Stimulated activated naive CD8-positive, alpha-beta T cell treated with anti-CD3 and anti-CD28 coated beads, Interleukin-15, Interleukin-2, amounts not matched to agents 100 U/mL and 50 U/mL, for 24 hours (primary cell): ENCODE data around the gene HSD17B11.
"Not testable (repeated sequence)": the region's sequence is repeated elsewhere in the genome, so short reads cannot be mapped to it uniquely, and the experiment has no call there.

Experiments
- ATAC-seq: fragments of 150-1000 bp; cut with Tn5 transposase; one replicate; pipeline ENCODE4 v1.10.0; 2021
- DNase-seq: peaks from one replicate; pipeline ENCODE4 v3.0.0; 2021

The HSD17B11 gene

GRCh38 chr4:87405211-87405820 lies 14.3 kb upstream of the HSD17B11 start:
- DNase-seq (no peak), ATAC-seq (no peak)

DNA sequence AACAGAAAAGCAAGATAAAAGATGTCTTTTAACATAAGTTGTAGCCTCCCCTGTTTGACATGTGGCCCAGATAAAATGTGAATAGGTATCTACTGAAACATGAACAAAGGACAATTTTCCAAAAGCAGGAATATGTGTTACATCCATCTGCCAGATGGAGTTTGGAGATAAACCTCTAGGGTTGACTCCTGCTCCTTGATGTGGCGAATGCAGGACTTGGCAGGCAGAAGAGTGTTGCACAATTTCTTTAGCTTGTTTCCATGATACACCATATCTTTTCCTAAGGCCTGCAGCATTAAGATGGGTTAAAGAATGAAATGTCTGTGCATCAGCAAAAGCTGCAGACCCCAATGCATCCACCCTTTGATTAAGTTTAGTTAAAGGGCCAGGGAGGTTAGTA lies 12.7 kb upstream of the HSD17B11 start:
- not testable (repeated sequence) for ATAC-seq, DNase-seq

DNA sequence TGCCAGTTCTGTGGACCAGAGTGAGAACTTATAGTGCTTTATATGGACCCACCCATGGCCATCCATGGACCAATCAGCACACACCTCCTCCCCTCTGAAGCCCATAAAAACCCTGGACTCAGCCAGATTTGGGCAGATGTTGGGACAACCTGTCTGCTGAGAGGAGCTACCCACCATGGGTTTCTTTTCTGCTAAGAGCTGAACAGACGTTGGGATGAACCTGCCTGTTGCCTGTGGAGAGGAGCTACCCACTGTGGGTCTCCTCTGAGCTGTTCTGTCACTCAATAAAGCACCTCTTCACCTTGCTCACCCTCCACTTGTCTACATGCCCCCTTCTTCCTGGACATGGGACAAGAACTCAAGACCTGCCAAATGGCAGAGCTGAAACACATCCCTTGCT lies 9.0 kb upstream of the HSD17B11 start:
- ATAC-seq (no peak), DNase-seq (no peak)

DNA sequence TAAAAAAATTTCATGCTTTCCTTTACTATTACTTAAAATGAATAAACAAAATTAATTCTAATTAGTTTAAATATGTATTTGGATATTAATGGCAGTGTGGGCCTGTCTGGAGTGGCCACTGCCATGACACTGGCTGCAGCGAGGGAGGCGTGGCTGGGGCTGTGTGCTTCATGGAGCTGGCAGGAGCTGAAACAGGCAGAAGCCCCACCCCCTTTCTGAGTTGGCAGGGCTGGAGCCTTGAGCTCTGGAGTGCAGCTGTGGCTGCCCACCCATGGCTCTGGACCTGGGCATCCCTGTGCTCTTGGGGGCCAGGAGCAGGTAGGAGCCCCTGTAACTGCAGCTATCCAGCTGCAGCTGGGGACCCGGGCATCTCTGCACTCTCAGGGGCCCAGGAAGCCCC lies 8.2 kb upstream of the HSD17B11 start:
- DNase-seq (no peak), ATAC-seq (no peak)

DNA sequence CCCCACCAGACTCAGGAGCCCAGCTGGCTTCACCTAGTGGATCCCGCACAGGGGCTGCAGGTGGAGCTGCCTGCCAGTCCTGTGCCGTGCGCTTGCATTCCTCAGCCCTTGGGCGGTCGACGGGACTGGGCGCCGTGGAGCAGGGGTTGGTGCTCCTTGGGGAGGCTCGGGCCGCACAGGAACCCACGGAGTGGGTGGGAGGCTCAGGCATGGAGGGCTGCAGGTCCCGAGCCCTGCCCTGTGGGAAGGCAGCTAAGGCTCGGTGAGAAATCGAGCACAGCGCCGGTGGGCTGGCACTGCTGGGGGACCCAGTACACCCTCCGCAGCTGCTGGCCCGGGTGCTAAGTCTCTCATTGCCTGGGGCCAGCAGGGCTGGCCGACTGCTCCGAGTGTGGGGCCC lies 4.9 kb upstream of the HSD17B11 start:
- ATAC-seq, DNase-seq: not testable (repeated sequence)

DNA sequence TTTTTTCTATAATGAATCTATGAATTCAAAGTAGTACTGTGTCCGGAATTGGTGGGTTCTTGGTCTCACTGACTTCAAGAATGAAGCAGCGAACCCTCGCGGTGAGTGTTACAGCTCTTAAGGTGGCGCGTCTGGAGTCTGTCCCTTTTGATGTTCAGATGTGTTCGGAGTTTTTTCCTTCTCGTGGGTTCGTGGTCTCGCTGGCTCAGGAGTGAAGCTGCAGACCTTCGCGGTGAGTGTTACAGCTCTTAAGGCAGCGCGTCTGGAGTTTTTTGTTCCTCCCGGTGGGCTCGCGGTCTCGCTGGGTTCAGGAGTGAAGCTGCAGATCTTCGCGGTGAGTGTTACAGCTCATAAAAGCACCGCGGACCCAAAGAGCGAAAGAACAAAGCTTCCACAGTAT lies 4.1 kb upstream of the HSD17B11 start:
- not testable (repeated sequence) for ATAC-seq, DNase-seq

DNA sequence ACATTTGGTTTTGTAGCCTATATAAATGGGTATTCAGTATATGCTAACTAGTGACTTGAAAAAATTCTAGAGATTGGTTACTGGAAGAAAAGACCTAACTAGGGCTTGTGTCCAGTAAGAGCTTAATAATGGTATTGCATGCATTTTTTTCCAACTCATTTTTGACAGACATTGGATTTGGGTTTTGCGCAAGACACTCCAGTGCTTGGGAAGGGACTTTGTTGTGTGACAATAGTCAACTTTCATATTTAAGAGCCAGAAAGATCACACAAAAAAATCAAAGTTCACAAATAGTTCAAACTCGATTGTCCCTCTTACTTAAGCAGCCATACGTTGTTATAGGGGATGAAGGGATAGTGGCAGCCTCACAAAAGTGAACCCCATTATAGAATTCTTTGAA lies 1.2 kb upstream of the HSD17B11 start:
- ATAC-seq (no peak), DNase-seq (no peak)

- ATAC-seq = no peak
- DNase-seq = no peak
Observed at GRCh38 chr4:87391576-87392054, 627 bp upstream of the HSD17B11 start.

DNA sequence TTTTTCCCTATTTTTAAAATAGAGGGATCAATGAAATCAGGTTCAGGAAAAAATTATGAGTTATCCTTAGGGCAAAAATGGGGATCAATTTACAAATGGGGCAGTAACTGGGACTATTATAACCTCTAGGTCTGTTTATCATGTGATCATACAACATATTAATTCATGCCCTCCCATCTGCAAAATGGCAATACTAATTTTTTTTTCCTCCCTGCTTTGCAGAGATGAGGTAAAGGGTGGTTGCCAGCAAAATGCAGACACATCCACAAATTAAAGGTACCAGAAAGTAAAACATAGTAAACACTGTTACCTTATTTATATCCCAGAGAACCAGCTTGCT lies 467 bp downstream of the HSD17B11 start:
- no peak for DNase-seq
- ATAC-seq = no peak

- not testable (repeated sequence) for ATAC-seq
- peak; percentile 22 for DNase-seq
Observed at GRCh38 chr4:87390055-87390454, 933 bp downstream of the HSD17B11 start.

GRCh38 chr4:87388901-87389300 lies 2.1 kb downstream of the HSD17B11 start:
- ATAC-seq (no peak), DNase-seq (no peak)

- ATAC-seq (no peak), DNase-seq (no peak)
Observed at GRCh38 chr4:87387237-87387636, 3.8 kb downstream of the HSD17B11 start.

- not testable (repeated sequence) for DNase-seq, ATAC-seq
Observed at GRCh38 chr4:87384466-87385132, 6.4 kb downstream of the HSD17B11 start.

GRCh38 chr4:87382931-87383330 lies 8.1 kb downstream of the HSD17B11 start:
- ATAC-seq = no peak
- no peak for DNase-seq

- ATAC-seq (no peak), DNase-seq (no peak)
Observed at GRCh38 chr4:87382116-87382515, 8.9 kb downstream of the HSD17B11 start.

DNA sequence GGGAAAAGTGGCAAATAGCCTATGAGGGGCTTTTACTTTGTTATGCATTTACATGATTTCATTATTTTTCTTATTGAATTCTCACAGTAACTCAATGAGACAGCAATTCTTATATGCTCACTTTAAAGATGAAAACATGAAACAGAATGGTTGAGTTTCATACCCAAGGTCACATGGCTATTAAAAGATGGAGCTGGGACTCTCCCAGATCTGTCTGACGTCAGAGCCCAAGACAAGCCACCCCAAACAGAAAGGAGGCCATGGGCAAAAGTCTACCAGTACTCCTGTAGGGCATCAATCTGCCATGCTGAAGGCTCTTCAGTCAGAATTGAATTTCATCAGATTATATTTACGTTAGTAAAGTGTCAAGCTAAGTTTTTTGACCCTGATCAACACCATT lies 13.2 kb downstream of the HSD17B11 start:
- no peak for ATAC-seq
- no peak for DNase-seq

GRCh38 chr4:87375719-87376291 lies 15.2 kb downstream of the HSD17B11 start:
- no peak for ATAC-seq
- no peak for DNase-seq

DNA sequence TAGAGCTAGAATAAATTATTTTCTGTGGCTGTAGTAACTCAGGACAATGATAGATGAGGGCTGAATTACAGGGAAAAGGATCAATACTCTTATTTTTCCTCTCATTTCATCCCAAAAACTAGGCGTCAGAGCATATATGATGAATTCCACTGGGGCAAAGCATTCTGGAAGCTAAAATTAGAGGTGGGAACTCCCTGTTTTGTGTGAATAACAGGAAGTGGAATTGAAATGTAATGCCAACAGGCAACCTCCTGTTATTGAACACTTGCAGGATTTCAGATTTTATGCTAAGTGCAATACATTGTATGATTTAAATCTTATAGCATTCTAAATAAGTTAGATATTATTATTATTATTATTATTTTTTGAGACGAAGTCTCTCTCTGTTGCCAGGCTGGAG lies 20.9 kb downstream of the HSD17B11 start:
- ATAC-seq (no peak), DNase-seq (no peak)

DNA sequence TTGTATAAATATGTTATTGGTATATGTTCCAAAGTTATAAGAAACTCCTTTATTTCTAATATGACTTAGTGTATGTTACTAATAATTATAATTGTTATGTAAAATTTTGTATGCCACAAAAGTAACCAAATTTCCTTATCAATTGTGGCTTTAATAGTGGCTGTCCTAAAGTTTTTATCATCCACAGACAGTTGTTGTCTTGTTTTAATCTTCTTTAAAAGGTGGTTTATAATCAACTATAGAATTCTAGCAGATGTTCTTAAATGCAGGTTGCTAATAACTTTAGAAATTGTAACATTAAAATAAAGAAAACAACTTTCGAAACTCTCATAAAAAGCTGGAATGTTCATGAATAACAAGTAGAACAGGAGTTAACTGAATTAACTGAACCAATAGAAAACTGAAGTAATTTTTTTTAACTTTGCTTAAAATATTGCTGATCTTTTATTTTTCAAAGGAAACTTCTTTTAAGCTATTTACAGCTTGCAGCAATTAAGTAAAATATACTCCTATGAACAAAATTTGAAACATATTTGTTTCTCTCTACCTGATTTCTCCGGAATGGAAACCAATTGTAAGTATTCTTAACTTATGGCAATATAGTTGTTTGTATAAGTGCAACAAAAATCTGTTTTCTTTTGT lies 24.3 kb downstream of the HSD17B11 start:
- DNase-seq (no peak), ATAC-seq (no peak)

DNA sequence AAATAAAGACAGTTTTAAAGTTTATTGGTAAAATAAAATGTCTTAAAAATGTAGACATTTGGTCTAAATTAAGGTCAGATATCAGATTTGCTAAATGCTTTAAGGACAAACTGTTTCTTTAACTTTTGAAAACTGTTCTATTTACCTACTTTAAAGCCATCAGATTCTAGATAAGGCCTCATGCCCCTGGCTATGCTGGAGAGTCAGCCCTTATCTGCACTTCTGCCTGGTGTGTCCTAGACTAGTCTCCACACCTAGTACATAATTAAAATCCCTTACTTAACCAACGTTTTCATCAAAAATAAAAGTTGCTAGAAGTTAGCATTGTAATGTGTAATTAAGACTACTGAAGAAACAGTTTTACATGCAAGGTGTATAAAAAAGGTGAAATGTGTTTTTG lies 25.6 kb downstream of the HSD17B11 start:
- ATAC-seq (no peak), DNase-seq (no peak)

DNA sequence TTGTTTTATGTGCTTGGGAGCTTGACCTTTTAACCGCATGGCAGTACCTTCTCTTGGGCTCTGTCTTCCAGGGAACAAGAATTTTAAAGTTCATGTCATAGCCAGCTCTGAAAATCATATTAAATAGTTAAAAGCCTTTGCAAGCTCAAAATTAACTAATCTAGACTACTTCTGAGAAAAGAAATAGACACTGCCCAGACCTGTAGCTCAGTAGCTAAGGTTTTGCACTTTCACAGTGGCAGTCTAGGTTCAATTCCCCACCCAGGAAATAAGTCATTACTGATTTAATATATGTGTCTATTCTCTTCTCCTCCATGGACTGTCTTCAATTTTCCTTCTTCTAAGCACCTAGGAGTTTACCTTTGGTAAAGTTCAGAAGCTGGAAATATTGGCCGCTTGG lies 27.4 kb downstream of the HSD17B11 start:
- ATAC-seq (no peak), DNase-seq (no peak)

DNA sequence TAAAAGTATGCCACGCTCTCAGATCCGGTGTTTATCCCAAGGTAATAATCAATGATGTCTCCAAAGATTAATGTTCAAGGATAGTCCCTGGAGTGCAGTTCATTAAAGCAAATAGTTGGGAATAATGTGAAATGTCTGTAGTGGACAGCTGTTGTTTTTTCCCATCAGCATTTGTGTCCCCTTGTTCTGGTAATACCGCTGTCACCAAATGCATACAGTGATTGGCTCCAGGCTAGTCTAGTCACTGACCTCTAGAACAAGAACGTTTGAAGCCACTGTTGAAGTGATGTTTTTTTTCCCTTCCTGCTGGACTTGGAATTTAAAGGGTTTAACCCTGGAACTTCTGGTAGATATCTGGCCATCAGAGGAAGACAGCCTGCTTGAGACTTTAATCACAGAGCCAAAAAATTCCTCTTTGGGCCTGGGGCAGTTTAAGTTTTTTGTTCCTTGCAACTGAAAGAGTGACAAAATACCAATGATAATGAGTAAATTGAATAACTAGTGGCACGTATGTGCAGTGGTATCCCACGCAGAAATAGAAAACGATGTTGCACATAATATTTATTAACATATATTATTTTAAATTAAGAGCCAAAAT lies 30.6 kb downstream of the HSD17B11 start:
- DNase-seq = no peak
- no peak for ATAC-seq

GRCh38 chr4:87359258-87359657 lies 31.7 kb downstream of the HSD17B11 start:
- ATAC-seq = no peak
- DNase-seq = no peak
